ENCODE measurements around the gene DYNC2H1. TPM values are rescaled to one million over a fixed set of nuclear protein-coding genes. Genes with fewer than 3 reads are reported as not detected.

DYNC2H1 gene, protein sequence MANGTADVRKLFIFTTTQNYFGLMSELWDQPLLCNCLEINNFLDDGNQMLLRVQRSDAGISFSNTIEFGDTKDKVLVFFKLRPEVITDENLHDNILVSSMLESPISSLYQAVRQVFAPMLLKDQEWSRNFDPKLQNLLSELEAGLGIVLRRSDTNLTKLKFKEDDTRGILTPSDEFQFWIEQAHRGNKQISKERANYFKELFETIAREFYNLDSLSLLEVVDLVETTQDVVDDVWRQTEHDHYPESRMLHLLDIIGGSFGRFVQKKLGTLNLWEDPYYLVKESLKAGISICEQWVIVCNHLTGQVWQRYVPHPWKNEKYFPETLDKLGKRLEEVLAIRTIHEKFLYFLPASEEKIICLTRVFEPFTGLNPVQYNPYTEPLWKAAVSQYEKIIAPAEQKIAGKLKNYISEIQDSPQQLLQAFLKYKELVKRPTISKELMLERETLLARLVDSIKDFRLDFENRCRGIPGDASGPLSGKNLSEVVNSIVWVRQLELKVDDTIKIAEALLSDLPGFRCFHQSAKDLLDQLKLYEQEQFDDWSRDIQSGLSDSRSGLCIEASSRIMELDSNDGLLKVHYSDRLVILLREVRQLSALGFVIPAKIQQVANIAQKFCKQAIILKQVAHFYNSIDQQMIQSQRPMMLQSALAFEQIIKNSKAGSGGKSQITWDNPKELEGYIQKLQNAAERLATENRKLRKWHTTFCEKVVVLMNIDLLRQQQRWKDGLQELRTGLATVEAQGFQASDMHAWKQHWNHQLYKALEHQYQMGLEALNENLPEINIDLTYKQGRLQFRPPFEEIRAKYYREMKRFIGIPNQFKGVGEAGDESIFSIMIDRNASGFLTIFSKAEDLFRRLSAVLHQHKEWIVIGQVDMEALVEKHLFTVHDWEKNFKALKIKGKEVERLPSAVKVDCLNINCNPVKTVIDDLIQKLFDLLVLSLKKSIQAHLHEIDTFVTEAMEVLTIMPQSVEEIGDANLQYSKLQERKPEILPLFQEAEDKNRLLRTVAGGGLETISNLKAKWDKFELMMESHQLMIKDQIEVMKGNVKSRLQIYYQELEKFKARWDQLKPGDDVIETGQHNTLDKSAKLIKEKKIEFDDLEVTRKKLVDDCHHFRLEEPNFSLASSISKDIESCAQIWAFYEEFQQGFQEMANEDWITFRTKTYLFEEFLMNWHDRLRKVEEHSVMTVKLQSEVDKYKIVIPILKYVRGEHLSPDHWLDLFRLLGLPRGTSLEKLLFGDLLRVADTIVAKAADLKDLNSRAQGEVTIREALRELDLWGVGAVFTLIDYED (N-terminal part only)
- total RNA-seq = 2.9 TPM
- long read RNA-seq = 0 reads

DNA sequence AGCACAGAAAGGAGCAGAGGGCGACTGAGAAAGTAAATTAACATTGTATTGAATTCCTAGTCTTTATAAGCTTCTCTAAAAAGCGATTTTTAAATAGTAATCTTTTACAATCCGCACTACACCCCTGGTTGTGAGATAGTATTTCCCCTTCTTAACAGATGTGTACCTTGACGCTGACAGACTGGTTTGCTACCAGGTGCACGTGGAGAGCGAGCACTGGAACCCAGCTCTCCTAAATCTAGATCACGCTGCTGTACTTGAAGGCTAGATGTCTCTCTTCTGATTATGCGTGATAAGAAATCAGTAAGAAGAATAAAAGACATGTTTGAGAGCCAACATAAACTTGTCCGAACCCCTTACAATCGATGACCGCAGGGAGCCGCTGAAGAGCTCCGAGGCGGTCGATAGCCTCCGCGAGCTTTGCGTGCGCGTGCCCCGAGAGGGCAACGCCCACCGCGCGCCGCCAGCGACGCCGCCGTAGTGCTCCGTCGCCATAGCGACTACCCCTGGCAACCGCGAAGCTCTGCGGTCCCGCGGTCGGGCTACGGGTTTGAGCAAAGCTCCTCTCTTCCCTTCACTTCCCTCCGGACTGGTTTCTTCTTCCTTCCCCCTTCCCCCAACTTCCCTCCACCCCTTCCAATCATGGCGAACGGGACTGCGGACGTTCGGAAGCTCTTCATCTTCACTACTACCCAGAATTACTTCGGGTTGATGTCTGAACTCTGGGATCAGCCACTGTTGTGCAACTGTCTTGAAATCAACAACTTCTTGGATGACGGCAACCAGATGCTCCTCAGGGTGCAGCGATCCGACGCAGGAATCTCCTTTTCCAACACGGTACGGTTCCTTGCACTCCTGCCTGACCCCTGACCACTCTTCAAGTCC is at the start of gene DYNC2H1:
TSS of gene DYNC2H1 (plus strand) at position 494 of the 885 bp plus-strand sequence. CDS start at position 643, 149 bp downstream.
- intact Hi-C loops (cut with DNase I) = no loop called here
- ATAC-seq (ENCODE audit: poor library complexity) (peak; percentile 100), DNase-seq (peak; percentile 94)

DNA sequence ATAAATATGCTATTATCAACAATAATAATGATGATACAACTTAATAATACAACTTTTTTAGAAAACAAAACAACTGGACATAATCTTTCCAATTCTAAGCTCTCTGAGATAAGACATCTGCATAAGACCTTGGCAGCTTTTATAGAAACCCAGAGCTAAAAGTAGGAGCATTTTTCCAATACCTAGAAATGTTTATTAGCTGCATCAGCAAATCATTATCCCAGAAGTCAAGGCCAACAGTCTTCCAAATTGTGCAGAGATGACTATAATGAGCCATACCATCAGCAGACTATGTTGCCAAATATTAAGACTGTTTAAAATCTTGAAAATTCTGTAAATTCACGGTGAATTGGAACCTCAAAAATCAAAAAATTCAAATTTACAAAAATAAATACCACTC is 47.6 kb upstream of the DYNC2H1 start:
- intact Hi-C loops (cut with DNase I) = no loop called here
- ATAC-seq (ENCODE audit: poor library complexity) (no peak), DNase-seq (no peak)

DNA sequence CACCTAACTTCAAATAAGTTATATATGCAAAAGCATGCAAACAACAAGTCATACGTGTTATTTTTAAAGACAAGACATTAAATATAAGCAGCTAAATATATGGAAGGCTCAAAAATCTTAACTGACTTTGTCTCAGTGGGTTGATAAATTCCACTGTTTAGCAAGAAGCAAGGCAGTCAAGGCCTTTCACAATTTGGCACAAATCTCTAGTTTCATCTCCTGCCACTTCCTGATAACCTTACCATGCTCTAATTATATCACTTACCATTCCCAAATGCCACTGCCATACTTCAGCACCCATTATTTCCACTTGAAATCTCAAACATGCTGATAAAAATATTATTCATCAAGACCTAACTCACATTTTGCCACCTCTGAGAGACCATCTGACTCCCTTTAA is 42.1 kb upstream of the DYNC2H1 start:
- DNase-seq (no peak), ATAC-seq (ENCODE audit: poor library complexity) (no peak)
- intact Hi-C loops (cut with DNase I) = no loop called here

DNA sequence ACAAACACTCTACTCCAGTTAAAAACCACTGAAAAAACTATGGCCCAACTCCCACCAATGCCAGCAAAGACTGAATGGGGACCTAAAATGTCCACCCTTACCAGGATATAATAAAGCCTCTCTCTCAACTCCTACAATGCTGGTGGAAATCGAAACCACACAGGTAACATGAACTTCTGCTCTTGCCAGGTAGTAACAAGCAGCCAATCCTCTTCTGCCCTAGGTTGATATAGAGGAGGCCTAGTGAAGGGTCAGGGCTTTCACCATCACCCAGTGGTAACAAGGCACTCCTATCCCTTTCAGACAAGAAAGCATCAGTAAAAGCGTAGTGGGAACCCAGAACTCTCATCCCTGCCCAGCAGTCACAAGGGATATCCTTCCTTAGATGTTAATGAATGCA is 39.9 kb upstream of the DYNC2H1 start:
- no peak for DNase-seq
- intact Hi-C loops (cut with DNase I) = no loop called here
- ATAC-seq (ENCODE audit: poor library complexity) = no peak

DNA sequence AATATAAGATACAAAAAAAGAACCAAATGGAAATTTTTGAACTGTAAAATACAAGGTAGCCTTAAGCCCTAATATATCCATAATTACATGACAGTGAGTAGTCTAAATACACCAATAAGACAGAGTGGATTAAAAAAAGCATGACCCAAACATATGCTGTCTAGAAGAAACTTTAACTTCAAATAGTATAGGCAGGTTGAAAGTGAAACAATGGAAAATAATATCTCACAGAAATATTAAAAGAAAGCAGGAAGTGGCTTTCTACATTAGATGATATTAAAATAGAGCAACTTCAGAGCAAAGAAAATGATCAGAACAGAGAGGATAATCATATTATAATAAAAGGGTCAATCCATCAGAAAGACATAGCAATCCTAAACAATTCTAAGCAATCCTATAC is 39.1 kb upstream of the DYNC2H1 start:
- DNase-seq (no peak), ATAC-seq (ENCODE audit: poor library complexity) (no peak)
- intact Hi-C loops (cut with DNase I) = no loop called here

DNA sequence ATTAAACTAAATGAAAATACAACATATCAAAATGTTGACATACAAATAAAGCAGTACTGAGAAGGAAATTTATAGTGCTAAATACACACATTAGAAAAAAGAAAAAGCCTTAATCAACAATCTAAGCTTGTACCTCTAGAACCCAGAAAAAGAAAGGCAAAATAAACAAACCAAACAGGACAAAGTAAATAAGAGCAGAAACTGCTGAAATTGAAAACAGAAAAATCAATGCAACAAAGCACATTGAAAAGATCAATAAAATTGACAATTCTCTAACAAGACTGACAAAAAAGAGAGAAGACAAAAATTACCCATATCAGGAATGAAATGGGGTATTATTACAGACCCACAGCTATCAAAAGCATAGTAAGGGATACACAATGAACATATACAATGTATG is 38.2 kb upstream of the DYNC2H1 start:
- intact Hi-C loops (cut with DNase I) = no loop called here
- DNase-seq (no peak), ATAC-seq (ENCODE audit: poor library complexity) (no peak)

DNA sequence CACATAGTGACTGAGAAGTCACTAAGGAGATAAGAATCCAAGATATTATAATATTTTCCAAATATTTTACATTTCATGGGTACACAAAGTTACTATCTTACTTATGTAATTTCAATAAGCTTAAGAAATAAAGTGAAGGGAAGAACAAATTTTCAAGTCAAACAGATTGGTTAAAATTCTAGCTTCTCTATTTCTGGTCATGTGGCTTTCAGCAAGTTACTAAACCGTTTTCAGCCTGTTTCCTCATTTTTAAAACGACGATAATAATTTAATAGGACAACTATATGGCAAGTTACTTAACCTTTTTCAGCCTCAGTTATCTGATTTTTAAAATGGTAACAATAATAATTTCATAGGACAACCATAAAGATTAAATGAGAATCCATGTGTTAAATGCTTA is 32.9 kb upstream of the DYNC2H1 start:
- intact Hi-C loops (cut with DNase I) = no loop called here
- ATAC-seq (ENCODE audit: poor library complexity) (no peak), DNase-seq (no peak)

DNA sequence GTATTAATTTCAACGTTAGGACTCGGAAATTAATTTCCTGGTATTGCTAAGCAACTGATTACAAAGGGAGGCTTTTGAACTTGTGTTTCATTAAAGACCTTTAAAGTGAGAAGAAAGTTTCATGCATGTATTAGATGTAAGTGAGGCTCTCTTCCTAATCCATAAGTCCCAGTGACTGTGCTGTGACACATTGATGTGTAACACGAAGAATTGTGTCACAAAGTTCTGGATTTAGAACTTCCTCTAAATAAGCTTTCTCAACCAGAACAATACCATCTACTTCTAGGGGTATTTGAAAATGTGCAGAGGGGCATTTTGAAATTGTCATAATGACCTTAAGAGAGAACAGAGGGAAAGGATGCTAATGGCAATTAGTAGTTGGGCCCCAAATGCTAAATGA is 31.7 kb upstream of the DYNC2H1 start:
- intact Hi-C loops (cut with DNase I) = no loop called here
- DNase-seq = no peak

DNA sequence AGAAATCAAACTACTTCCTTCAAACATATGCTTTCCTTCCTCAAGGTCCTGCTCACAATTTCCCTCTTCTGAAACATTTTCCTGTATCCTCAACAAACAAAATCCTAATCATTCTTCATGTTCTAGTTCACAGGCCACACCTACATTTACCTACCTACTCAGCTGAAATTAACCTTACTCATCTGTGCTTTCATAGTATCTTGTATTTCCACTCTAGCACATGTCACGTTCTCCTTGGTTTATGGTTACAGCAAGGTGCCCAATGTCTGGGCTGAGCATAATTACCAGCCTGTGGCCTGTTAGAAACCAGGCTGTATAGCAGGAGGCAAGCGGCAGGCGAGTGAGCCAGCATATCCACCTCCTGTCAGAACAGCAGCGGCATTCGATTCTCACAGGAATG is 30.5 kb upstream of the DYNC2H1 start:
- no peak for DNase-seq
- no peak for ATAC-seq (ENCODE audit: poor library complexity)
- intact Hi-C loops (cut with DNase I) = no loop called here

More for the DNA sequence above, 31.7 kb upstream of the DYNC2H1 start:
- no peak for ATAC-seq (ENCODE audit: poor library complexity)

DNA sequence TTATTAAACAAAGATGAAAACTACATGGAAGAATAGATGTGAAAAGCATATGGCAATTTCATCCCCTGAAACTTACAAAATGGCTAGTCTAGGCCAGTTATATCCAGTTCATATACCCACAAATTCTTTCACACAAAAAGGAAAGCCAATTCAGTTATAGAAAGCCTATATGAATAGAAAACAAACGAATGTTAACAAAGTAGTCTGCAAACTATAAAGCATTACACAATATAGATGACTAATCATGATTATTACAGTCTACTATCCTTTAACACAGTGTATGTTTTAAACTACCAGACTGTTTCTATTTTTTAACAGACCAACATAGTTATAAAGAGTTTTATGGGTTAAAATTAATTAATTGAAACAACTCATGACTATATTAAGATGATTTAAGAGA is 29.4 kb upstream of the DYNC2H1 start:
- no peak for DNase-seq
- intact Hi-C loops (cut with DNase I) = no loop called here
- ATAC-seq (ENCODE audit: poor library complexity) = no peak

DNA sequence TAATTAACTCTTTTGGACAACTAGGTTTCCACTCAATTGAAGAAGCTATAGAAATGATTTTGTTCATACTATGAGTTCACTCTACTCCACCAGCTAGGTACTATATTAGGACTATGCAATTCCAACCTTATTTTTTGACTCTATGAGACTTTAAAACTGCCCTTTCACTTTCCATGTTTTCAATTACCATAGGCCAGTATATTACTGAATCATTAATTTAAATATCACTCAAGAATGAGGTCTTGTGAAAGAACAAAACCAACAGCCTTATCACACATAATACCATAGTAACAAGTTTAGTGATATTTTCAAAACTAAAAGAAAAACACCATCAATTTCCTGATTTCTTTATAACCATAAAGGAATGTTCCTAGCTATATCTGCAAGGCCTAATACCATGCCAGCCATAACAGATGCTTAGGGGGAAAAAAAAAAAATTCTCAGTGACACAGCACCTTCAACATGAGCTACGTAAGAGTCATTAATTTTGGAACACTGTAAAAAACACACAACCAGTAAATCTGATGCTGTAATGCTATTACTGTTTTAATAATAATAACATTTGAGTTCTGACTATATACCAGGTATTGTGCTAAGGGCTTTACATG is 23.4 kb upstream of the DYNC2H1 start:
- intact Hi-C loops (cut with DNase I) = no loop called here
- no peak for ATAC-seq (ENCODE audit: poor library complexity)
- DNase-seq = no peak

DNA sequence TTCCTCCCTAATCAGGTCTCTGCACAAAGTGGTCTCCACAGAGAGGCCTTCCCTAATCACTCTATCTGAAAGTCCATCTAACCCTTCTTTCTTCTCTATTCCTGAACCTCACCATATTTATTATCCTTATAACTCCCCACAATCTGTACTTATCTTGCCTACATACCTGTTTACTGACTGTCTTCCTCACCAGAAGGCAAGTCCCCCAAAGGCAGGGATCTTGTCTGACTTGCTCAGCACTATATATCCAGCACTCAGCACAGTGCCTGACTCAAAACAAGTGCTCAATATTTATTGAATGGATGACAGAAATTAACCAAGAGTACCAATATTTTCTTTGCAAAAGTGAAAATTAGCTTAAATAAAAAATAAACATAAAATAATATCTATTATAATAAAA is 22.8 kb upstream of the DYNC2H1 start:
- DNase-seq (no peak), ATAC-seq (ENCODE audit: poor library complexity) (no peak)
- intact Hi-C loops (cut with DNase I) = no loop called here

DNA sequence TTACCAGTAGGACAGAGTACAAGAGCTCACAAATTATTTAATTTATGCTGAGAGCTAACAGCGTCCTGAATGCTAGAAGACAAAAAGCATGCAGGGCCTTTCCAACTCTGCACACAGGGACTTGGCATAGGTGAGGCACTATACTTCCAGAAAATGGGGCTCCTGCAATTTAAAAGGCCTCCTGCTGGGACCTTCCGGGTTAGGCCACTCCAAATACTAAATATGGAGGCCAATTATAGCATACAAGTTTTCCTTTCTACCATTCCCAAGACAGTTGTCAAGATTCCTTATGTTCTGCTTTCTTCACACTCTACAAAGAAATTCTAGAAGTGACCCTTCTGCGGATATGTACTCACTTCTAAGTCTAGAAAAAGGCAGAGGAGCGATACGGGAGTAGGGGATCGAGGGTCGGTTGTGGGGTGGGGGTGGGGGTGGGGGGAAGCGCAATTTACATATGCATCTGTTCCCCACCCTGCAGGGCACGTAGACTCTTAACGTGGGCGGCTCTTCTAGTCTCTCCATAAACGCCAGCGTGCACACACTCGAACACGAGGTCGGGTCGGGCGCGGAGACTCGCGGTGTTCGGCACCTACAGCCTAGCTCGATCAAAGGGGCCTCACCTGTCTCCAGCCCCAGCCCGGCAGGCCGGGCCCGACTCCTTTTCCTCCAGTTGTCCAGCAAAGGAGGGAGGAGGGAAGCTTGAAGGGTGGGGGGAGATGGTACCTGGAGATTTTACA is 18.0 kb upstream of the DYNC2H1 start:
- ATAC-seq (ENCODE audit: poor library complexity) (peak; percentile 73), DNase-seq (peak; percentile 51)

DNA sequence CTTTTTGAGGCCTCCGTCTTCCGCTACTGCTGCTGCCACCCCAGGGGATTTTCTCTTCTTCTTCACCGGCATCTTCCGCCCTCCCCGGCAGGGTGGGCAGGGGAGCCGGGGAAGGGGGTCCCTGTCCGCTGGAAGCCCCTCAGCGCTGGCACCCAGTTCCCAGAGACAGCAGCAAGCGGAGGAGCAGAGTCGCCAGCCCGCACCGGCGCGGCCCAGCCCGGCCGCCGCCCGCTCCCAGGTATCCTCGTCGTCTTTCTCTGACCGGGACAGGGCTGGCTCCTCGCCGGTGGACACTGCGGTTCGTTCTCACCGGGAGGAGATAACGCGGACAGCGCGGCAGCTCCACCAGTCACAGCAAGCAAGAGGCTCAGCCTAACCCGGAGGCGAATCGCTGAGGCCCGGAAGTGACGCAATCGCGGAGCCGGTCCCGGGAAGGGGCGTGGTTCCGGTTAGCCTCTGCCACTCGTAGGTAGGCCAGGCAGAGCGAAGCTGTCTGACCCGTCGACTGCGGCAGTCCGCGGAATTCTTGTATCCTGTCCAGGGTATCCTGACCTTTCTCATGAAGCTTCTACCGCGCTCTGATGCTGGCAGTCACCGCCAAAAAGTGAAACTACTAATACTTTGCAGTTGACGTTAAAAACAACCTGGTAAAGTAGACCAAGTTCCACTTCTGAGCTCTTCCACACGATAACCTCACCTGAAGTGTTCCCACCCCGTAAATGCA is 17.3 kb upstream of the DYNC2H1 start, which contains the start of gene DCUN1D5:
TSS of gene DCUN1D5 (minus strand) at position 360 of the 724 bp plus-strand sequence. CDS start at position 72, 288 bp downstream.
- ATAC-seq (ENCODE audit: poor library complexity) = peak; percentile 100

More for the DNA sequence above, 18.0 kb upstream of the DYNC2H1 start:
- intact Hi-C loops (cut with DNase I) = no loop called here

DNA sequence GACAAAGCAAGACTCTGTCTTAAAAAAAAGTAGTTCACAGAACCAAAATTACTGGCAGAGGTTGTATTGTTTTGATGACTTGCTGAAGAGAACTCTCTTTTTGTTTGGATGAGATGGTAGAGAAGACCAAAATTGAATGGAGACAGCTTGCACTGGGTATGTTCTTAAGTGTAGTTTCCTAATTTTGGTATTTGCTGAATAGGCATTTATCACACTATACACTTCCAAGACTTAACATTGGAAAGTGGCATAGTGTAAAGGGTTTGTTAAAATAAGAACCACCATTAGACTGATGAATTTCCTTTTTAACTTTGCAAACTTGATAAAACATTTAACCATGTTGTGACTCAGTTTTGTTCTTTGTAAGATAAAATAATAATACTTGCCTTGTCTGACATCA is 11.9 kb upstream of the DYNC2H1 start:
- intact Hi-C loops (cut with DNase I) = no loop called here
- no peak for DNase-seq
- ATAC-seq (ENCODE audit: poor library complexity) = no peak

More for the DNA sequence above, 17.3 kb upstream of the DYNC2H1 start, which contains the start of gene DCUN1D5:
- intact Hi-C loops (cut with DNase I) = no loop called here
- peak; percentile 98 for DNase-seq

DNA sequence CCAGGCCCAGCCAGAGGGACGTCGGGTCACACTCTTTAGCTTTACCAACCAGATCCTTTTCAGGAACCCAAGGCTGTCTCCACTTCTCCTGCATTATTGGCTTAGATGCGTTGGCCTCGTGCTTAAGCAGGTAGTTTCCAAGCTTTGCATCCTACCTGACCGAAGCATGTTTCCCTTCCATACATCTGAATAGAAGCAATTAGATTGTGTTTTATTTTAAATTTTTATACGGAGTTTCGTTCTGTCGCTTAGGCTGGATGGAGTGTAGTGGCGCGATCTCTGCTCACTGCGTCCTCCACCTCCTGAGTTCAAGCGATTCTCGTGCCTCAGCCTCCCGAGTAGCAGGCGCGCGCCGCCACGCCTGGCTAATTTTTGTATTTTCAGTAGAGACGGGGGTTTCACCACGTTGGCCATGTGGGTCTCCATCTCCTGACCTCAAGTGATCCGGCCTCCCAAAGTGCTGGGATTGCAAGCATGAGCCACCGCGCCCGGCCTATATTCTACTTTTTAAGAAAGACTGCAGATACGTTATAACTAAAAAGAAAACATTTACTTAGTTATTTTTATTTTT is 677 bp downstream of the DYNC2H1 start:
- ATAC-seq (ENCODE audit: poor library complexity) (peak; percentile 18), DNase-seq (peak; percentile 42)
- intact Hi-C loops (cut with DNase I) = no loop called here
